BE2C (cell line): ENCODE measurements around the gene CAMTA1.

Experiments used
- DNase-seq: peaks from one replicate; pipeline ENCODE4 v3.0.0-alpha.2; 2020
- H3K27me3 ChIP-seq: fragments of 250-450 bp; sonication (Bioruptor Pico); 2 replicates; pipeline ENCODE4 v1.5.1; 2020; ENCODE audit warnings: mild to moderate bottlenecking
- H3K36me3 ChIP-seq: fragments of 250-450 bp; sonication (Bioruptor Pico); 2 replicates; pipeline ENCODE4 v1.5.1; 2020; ENCODE audit warnings: mild to moderate bottlenecking
- H3K4me1 ChIP-seq: fragments of 250-450 bp; sonication (Bioruptor Pico); 2 replicates; pipeline ENCODE4 v1.5.1; 2020
- H3K4me3 ChIP-seq: 2 replicates; pipeline ENCODE4 v1.5.1; 2011; ENCODE audit warnings: low read depth, low read length
- H3K9me3 ChIP-seq: fragments of 250-450 bp; sonication (Bioruptor Pico); 2 replicates; pipeline ENCODE4 v1.5.1; 2020
- CTCF ChIP-seq: IDR thresholded peaks from 2 replicates; pipeline ENCODE4 v1.5.1; 2012; ENCODE audit warnings: mild to moderate bottlenecking, low read depth, low read length

CAMTA1 gene

GRCh38 chr1:7659514-7659913 lies 874.3 kb downstream of the CAMTA1 start:
- no peaks in the 10 kb centered on the region for H3K27me3 ChIP-seq
- H3K4me1 ChIP-seq, result no peaks in the 10 kb centered on the region
- no peak for TF ChIP-seq CTCF
- H3K36me3 ChIP-seq, result no peaks in the 10 kb centered on the region
- DNase-seq, result no peak
- no peaks in the 10 kb centered on the region for H3K9me3 ChIP-seq
- no peak overlapping the region for H3K4me3 ChIP-seq

- Histone ChIP-seq H3K36me3 (no peaks in the 10 kb centered on the region), H3K27me3 (no peaks in the 10 kb centered on the region), H3K4me3 (no peak overlapping the region), H3K4me1 (peaks cover 3% of the 10 kb centered on the region; the same call in 1 of the 2 replicates), H3K9me3 (no peaks in the 10 kb centered on the region)
- no peak for TF ChIP-seq CTCF
- DNase-seq, result no peak
Measured at GRCh38 chr1:7663451-7664146, 878.3 kb downstream of the CAMTA1 start.

GRCh38 chr1:7664147-7664892 lies 879.1 kb downstream of the CAMTA1 start:
- H3K9me3 ChIP-seq, result no peaks in the 10 kb centered on the region
- H3K27me3 ChIP-seq, result no peaks in the 10 kb centered on the region
- no peaks in the 10 kb centered on the region for H3K36me3 ChIP-seq
- TF ChIP-seq CTCF, result no peak
- H3K4me1 ChIP-seq, result peaks cover 9% of the 10 kb centered on the region
- no peak overlapping the region for H3K4me3 ChIP-seq
- no peak for DNase-seq

DNA sequence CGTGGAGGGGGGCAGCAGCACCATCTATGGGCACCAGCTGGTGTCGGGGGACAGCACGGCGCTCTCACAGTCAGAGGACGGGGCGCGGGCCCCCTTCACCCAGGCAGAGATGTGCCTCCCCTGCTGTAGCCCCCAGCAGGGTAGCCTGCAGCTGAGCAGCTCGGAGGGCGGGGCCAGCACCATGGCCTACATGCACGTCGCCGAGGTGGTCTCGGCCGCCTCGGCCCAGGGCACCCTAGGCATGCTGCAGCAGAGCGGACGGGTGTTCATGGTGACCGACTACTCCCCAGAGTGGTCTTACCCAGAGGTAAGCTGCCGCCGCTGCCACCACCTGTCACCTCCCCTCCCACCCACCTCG lies 879.6 kb downstream of the CAMTA1 start:
- TF ChIP-seq CTCF, result no peak
- no peaks in the 10 kb centered on the region for H3K9me3 ChIP-seq
- DNase-seq, result no peak
- H3K27me3 ChIP-seq, result no peaks in the 10 kb centered on the region
- H3K36me3 ChIP-seq, result no peaks in the 10 kb centered on the region
- peaks cover 14% of the 10 kb centered on the region for H3K4me1 ChIP-seq
- H3K4me3 ChIP-seq, result no peak overlapping the region

- no peak for DNase-seq
- Histone ChIP-seq H3K36me3 (no peaks in the 10 kb centered on the region), H3K9me3 (no peaks in the 10 kb centered on the region), H3K4me3 (no peak overlapping the region), H3K27me3 (no peaks in the 10 kb centered on the region), H3K4me1 (peaks cover 28% of the 10 kb centered on the region)
- no peak for TF ChIP-seq CTCF
Measured at GRCh38 chr1:7666249-7666648, 881.0 kb downstream of the CAMTA1 start.

DNA sequence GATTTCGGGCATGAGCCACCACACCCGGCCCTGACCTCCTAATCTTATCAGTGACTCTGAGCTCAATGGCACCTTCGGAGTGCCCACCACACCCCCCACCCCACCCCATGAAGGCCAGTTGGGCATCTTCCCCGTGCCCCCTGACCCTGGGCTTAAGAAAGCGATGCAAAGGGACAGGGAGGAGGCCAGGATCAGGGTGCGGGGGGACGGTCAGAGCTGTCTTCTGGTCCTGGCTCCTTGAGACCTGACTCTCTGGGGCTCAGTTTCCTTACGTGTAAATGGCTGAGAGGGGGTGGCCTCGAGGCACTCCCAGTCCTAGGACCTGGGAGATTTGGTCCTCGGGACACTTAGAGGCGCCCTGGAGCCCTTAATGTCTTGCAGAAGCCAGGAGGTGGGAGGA lies 881.9 kb downstream of the CAMTA1 start:
- Histone ChIP-seq H3K4me1 (peaks cover 29% of the 10 kb centered on the region), H3K27me3 (no peaks in the 10 kb centered on the region)
- no peak for DNase-seq

More for the DNA sequence above, 881.9 kb downstream of the CAMTA1 start:
- H3K4me3 ChIP-seq, result no peak overlapping the region
- no peak for TF ChIP-seq CTCF
- no peaks in the 10 kb centered on the region for H3K9me3 ChIP-seq
- no peaks in the 10 kb centered on the region for H3K36me3 ChIP-seq
